ENCODE results near the gene ANKRD55.
"Not testable (repeated sequence)": the region's sequence is repeated elsewhere in the genome, so short reads cannot be mapped to it uniquely, and the experiment has no call there.

ANKRD55 gene

GRCh38 chr5:56270058-56270457, 36.9 kb upstream of the ANKRD55 start:
- Histone ChIP-seq H3K4me1 (ENCODE audit: control insufficient read depth, insufficient read depth, low read length, unreplicated experiment) (no peaks in the 10 kb centered on the region), H3K27ac (ENCODE audit: low read depth, low read length) (no peak overlapping the region), H3K27me3 (ENCODE audit: insufficient read depth, low read length) (no peaks in the 10 kb centered on the region), H3K36me3 (ENCODE audit: insufficient read depth, low read length) (no peaks in the 10 kb centered on the region), H3K4me3 (ENCODE audit: low read depth, low read length) (no peak overlapping the region), H2AFZ (ENCODE audit: low read length, unreplicated experiment) (no peak overlapping the region), H3K79me2 (ENCODE audit: control insufficient read depth, insufficient read depth, low read length, unreplicated experiment) (no peaks in the 10 kb centered on the region)

GRCh38 chr5:56269216-56269927, 36.2 kb upstream of the ANKRD55 start:
- Histone ChIP-seq H3K36me3 (ENCODE audit: insufficient read depth, low read length) (no peaks in the 10 kb centered on the region), H3K4me3 (ENCODE audit: low read depth, low read length) (no peak overlapping the region), H3K79me2 (ENCODE audit: control insufficient read depth, insufficient read depth, low read length, unreplicated experiment) (no peaks in the 10 kb centered on the region), H3K4me1 (ENCODE audit: control insufficient read depth, insufficient read depth, low read length, unreplicated experiment) (no peaks in the 10 kb centered on the region), H3K27me3 (ENCODE audit: insufficient read depth, low read length) (no peaks in the 10 kb centered on the region), H2AFZ (ENCODE audit: low read length, unreplicated experiment) (no peak overlapping the region), H3K27ac (ENCODE audit: low read depth, low read length) (no peak overlapping the region)

- not testable (repeated sequence) for H3K79me2 ChIP-seq (ENCODE audit: control insufficient read depth, insufficient read depth, low read length, unreplicated experiment); H3K4me1 ChIP-seq (ENCODE audit: control insufficient read depth, insufficient read depth, low read length, unreplicated experiment); H3K36me3 ChIP-seq (ENCODE audit: insufficient read depth, low read length); H3K4me3 ChIP-seq (ENCODE audit: low read depth, low read length); H3K27ac ChIP-seq (ENCODE audit: low read depth, low read length); H3K27me3 ChIP-seq (ENCODE audit: insufficient read depth, low read length); H2AFZ ChIP-seq (ENCODE audit: low read length, unreplicated experiment)
Measured at GRCh38 chr5:56268707-56269106, 35.6 kb upstream of the ANKRD55 start.

GRCh38 chr5:56267856-56268255, 34.7 kb upstream of the ANKRD55 start:
- no peak overlapping the region for H3K4me3 ChIP-seq (ENCODE audit: low read depth, low read length)
- no peaks in the 10 kb centered on the region for H3K4me1 ChIP-seq (ENCODE audit: control insufficient read depth, insufficient read depth, low read length, unreplicated experiment)
- H3K79me2 ChIP-seq (ENCODE audit: control insufficient read depth, insufficient read depth, low read length, unreplicated experiment), result no peaks in the 10 kb centered on the region
- H3K36me3 ChIP-seq (ENCODE audit: insufficient read depth, low read length), result no peaks in the 10 kb centered on the region
- no peak overlapping the region for H2AFZ ChIP-seq (ENCODE audit: low read length, unreplicated experiment)
- no peak overlapping the region for H3K27ac ChIP-seq (ENCODE audit: low read depth, low read length)
- no peaks in the 10 kb centered on the region for H3K27me3 ChIP-seq (ENCODE audit: insufficient read depth, low read length)

GRCh38 chr5:56264417-56265025, 31.4 kb upstream of the ANKRD55 start:
- H3K4me3 ChIP-seq (ENCODE audit: low read depth, low read length), result no peak overlapping the region
- no peak overlapping the region for H2AFZ ChIP-seq (ENCODE audit: low read length, unreplicated experiment)
- no peaks in the 10 kb centered on the region for H3K36me3 ChIP-seq (ENCODE audit: insufficient read depth, low read length)
- H3K27me3 ChIP-seq (ENCODE audit: insufficient read depth, low read length), result no peaks in the 10 kb centered on the region
- H3K27ac ChIP-seq (ENCODE audit: low read depth, low read length), result no peak overlapping the region
- H3K79me2 ChIP-seq (ENCODE audit: control insufficient read depth, insufficient read depth, low read length, unreplicated experiment), result no peaks in the 10 kb centered on the region
- peaks cover 6% of the 10 kb centered on the region for H3K4me1 ChIP-seq (ENCODE audit: control insufficient read depth, insufficient read depth, low read length, unreplicated experiment)

- no peak overlapping the region for H2AFZ ChIP-seq (ENCODE audit: low read length, unreplicated experiment)
- no peaks in the 10 kb centered on the region for H3K36me3 ChIP-seq (ENCODE audit: insufficient read depth, low read length)
- no peaks in the 10 kb centered on the region for H3K27me3 ChIP-seq (ENCODE audit: insufficient read depth, low read length)
- H3K27ac ChIP-seq (ENCODE audit: low read depth, low read length), result no peak overlapping the region
- peaks cover 8% of the 10 kb centered on the region for H3K4me1 ChIP-seq (ENCODE audit: control insufficient read depth, insufficient read depth, low read length, unreplicated experiment)
- H3K79me2 ChIP-seq (ENCODE audit: control insufficient read depth, insufficient read depth, low read length, unreplicated experiment), result no peaks in the 10 kb centered on the region
- H3K4me3 ChIP-seq (ENCODE audit: low read depth, low read length), result no peak overlapping the region
Measured at GRCh38 chr5:56262279-56262678, 29.1 kb upstream of the ANKRD55 start.

- H3K27ac ChIP-seq (ENCODE audit: low read depth, low read length), result peak overlapping the region; percentile 94
- H3K79me2 ChIP-seq (ENCODE audit: control insufficient read depth, insufficient read depth, low read length, unreplicated experiment), result no peaks in the 10 kb centered on the region
- H3K27me3 ChIP-seq (ENCODE audit: insufficient read depth, low read length), result no peaks in the 10 kb centered on the region
- H3K4me3 ChIP-seq (ENCODE audit: low read depth, low read length), result peak overlapping the region; percentile 26
- no peaks in the 10 kb centered on the region for H3K36me3 ChIP-seq (ENCODE audit: insufficient read depth, low read length)
- H3K4me1 ChIP-seq (ENCODE audit: control insufficient read depth, insufficient read depth, low read length, unreplicated experiment), result peaks cover 8% of the 10 kb centered on the region
- H2AFZ ChIP-seq (ENCODE audit: low read length, unreplicated experiment), result peak overlapping the region; percentile 73
Measured at GRCh38 chr5:56259002-56259511, 25.9 kb upstream of the ANKRD55 start.

- H3K36me3 ChIP-seq (ENCODE audit: insufficient read depth, low read length); H3K27me3 ChIP-seq (ENCODE audit: insufficient read depth, low read length); H3K4me3 ChIP-seq (ENCODE audit: low read depth, low read length); H3K4me1 ChIP-seq (ENCODE audit: control insufficient read depth, insufficient read depth, low read length, unreplicated experiment); H3K79me2 ChIP-seq (ENCODE audit: control insufficient read depth, insufficient read depth, low read length, unreplicated experiment); H2AFZ ChIP-seq (ENCODE audit: low read length, unreplicated experiment): not testable (repeated sequence)
- peak overlapping the region; percentile 94; the same call in 1 of the 2 replicates for H3K27ac ChIP-seq (ENCODE audit: low read depth, low read length)
Measured at GRCh38 chr5:56257763-56258529, 24.8 kb upstream of the ANKRD55 start.

- Histone ChIP-seq H3K4me3 (ENCODE audit: low read depth, low read length) (no peak overlapping the region), H3K27me3 (ENCODE audit: insufficient read depth, low read length) (no peaks in the 10 kb centered on the region), H3K79me2 (ENCODE audit: control insufficient read depth, insufficient read depth, low read length, unreplicated experiment) (no peaks in the 10 kb centered on the region), H3K27ac (ENCODE audit: low read depth, low read length) (no peak overlapping the region), H2AFZ (ENCODE audit: low read length, unreplicated experiment) (peak overlapping the region; percentile 45), H3K4me1 (ENCODE audit: control insufficient read depth, insufficient read depth, low read length, unreplicated experiment) (peaks cover 8% of the 10 kb centered on the region), H3K36me3 (ENCODE audit: insufficient read depth, low read length) (no peaks in the 10 kb centered on the region)
Measured at GRCh38 chr5:56257010-56257409, 23.9 kb upstream of the ANKRD55 start.

GRCh38 chr5:56255502-56255901, 22.4 kb upstream of the ANKRD55 start:
- Histone ChIP-seq H3K27ac (ENCODE audit: low read depth, low read length) (no peak overlapping the region), H3K79me2 (ENCODE audit: control insufficient read depth, insufficient read depth, low read length, unreplicated experiment) (no peaks in the 10 kb centered on the region), H3K27me3 (ENCODE audit: insufficient read depth, low read length) (no peaks in the 10 kb centered on the region), H3K4me1 (ENCODE audit: control insufficient read depth, insufficient read depth, low read length, unreplicated experiment) (peaks cover 8% of the 10 kb centered on the region), H2AFZ (ENCODE audit: low read length, unreplicated experiment) (no peak overlapping the region), H3K36me3 (ENCODE audit: insufficient read depth, low read length) (no peaks in the 10 kb centered on the region), H3K4me3 (ENCODE audit: low read depth, low read length) (no peak overlapping the region)

Measured in ACC112 (cell line).